ENCODE results near the gene KCNQ1.

The KCNQ1 gene

DNA sequence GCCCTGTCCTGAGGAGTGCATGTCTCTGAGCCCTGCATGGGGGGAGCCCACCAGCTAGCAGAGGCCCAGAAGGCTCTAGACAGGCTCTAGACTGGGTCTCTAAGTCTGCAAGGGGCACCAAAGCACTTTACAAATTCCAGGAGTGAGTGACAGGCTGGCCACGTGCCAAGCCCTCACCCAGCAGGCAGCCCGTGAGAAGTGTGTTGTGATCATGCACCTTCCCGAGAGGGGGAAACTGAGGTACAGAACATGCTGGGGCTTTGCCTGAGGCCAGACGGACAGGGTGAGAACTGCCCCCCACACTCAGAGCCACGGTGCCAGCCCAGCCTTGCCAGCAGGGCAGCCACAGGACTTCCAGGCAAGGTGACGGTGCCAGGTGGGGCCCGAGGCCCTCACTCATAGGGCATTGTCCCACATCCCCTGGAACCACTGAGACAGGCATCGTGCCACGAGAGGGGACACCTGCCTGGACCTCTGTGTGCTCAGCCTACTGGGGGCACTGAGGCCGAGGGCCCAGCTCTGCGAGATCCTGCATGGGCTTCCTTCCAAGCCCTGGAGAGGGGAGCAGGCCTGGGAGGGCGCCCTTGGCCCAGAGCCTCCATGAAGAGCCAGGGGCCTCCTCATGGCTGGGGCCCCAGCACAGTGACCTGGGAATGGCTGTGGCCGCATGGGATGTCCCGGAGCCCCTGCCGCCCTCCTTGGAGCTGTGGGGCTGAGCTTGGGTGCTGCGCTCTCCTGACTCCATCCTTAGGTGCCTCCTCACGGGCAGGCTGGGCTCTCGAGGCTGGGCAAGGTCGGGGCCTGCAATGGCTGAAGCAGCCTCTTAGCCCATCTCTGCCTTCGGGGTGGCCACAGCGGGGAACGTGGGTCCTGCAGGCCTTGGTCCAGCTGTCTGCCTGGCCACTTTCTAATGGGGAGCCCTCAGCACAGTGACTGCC is 133.5 kb downstream of the KCNQ1 start:
- no peak for DNase-seq (ENCODE audit: low read depth in 1 of 2, low spot score in 1 of 2)

DNA sequence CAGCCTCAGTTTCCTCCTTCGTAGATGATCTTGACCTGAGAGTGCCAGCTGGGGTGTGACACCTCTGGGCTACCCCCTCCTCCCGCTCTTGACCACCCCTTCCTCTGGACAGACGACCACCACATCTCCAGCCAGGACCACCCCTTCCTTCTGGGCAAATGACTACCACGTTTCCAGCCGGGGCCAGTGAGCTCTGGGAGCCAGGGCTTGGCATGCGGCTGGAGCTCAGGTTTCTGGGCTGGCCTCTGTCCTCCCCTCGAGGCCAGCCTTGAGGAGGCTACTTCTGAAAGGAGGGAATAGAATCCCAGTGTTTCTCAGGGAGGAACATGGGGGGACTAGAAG is 134.1 kb downstream of the KCNQ1 start:
- DNase-seq (ENCODE audit: low read depth in 1 of 2, low spot score in 1 of 2) = peak in 1 of 2 donors; percentile 1

DNA sequence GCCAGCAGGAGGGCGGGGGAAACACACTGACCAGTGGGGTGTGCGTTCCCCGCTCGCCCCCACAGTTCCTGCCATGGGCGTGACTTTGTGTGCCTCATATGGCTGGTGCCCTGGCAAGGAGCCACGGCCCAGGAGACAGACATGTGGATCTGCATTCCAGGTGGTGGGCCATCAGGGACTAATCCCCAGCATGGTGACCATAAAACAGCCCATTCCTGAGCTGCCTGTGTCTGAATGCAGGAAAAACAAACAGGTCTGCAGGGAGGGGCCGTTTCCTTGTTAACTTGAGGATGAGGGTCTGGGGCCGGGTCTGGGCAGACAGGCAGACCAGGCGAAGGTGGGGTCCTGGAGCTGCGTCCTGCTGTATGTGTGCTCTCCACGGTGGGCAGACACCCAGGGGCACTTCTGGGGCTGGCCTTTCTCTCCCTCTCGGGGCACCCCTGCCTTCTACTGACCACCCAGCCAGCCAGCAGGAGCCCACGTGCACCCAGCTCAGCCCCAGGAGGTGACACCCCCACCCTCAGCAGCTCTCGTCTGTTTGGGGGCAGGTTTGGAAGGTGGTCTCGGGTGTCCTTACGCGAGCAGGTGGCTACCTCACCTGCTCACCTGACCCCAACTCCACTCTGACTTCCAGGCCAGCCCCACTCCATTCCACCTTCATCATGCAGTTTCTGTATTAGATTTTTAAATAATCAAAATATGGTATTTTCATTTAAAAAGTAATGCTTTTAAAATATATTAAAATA is 134.7 kb downstream of the KCNQ1 start:
- DNase-seq (ENCODE audit: low read depth in 1 of 2, low spot score in 1 of 2) = peak in 1 of 2 donors; percentile 0

DNA sequence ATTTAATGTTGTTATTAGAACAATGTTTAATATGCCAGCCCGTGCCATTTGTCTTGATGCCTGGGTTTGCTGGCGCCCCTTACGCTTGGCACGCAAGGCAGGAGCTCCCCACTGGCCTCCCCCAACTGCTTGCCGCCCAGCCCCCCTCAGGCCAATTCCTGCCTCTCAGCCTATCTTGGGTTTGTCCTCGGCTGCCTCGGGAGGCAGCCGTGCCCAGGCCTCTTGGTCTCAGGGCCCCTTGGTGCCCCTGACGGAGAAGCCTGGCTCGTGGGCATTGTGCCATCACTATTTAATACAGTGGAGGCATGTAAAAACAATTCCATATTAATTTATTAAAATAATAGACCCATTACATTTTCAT is 135.2 kb downstream of the KCNQ1 start:
- DNase-seq (ENCODE audit: low read depth in 1 of 2, low spot score in 1 of 2) = no peak

DNA sequence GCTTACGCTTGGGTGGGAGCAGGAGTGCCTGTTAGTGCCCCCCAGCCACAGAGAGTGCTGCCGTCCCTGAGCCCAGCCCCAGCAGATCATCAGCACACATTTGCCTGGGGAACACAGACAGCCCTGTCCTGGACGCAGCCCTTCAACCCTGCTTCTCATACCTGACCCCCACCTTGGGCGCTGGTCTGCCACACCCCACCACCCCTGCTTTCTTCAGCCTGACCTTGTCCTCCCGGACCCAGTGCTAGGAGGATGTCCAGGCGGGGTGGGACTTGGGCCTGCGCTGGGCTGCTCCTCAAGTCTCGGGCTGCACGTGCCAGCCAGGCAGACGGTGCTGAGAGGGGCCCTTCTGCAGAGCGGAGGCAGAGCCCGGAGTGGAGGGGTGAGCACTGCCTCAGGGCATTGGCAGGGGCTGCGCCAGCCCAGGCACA is 135.8 kb downstream of the KCNQ1 start:
- DNase-seq (ENCODE audit: low read depth in 1 of 2, low spot score in 1 of 2) = no peak

DNA sequence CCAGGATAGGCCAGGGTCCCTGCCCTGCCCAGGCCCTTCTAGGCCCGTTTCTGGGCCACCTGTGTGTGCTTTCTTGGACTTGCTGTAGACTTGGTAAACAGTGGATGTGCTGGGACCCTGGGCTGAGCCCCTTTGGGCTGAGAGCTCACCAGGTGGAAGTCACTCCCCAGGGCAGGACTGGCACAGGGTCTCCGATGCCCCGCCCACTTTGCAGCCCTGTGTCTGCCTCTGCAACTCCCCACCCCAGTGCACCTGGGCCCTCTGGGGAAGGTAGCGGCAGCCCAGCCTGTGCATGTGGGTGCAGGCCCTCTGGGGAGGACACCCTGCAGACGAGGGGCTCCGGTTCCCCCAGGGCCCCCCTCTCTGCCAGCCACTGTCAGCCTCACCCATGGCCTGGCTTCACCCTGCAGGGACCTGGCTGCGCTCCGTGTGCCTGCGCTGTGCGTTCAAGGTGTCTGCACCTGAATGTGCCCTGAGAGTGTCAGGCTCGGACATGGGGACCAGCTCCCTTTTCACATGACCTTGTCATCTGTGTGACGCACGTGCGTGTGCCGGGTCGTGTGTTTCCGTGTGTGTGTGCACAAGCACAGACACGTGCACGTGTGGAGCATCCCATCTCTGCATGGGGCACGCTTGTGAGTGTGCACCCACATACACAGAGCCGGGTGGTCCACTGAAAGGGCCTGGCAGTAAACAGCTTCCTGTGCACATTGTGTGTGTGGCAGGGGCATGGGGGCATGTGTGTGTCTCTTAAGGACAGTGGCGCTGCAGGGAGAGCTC is 136.5 kb downstream of the KCNQ1 start:
- DNase-seq (ENCODE audit: low read depth in 1 of 2, low spot score in 1 of 2) = no peak

DNA sequence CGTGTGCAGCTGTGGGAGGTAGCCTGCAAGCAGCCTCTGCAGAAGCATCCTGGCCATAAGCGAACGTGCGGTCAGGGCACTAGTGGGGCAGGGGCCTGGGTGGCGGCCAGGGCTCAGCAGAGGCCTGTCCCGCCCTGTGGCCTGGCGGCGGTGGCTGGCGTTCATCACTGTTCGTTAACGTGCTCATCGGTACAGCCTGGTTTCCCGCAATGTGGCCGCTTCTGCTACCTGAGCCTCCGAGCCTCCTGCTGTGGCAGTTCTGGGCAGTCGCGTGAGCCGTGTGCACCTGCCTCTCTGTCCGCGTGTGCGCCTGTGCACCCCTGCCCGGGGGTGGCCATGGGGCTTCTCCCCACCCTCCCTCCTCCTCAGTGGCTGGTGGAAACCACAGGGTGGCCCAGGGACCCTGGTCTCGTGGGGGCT is 137.1 kb downstream of the KCNQ1 start:
- peak in 1 of 2 donors; percentile 0 for DNase-seq (ENCODE audit: low read depth in 1 of 2, low spot score in 1 of 2)

DNA sequence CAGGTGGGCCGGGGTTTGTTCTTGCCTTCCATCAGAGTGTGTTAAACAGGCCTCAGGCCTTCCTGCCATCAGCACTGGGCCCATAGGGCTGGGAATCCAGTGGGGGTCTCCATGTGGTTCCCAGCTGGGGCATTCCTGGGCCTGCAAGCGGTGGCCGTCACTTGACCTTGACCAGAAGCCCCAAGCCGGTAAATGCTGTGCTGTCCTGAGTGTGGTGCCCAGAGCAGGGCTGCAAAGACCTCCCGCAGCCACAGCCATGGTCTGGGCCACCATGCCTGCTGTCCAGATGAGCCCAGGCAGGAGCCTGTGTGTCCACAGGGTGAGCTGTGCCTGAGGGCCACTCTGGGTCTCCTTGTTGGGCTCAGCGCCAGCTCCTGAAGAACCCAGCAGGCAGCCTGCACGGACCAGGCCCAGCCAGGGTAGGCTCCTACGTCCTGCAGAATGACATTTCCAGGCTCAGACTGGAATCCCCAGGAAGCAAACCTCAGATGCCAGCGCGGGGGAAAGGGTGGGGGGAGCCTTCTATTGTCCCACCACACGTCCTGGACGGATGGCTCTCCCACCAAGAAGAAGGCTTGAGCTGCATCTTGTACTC is 137.6 kb downstream of the KCNQ1 start:
- DNase-seq (ENCODE audit: low read depth in 1 of 2, low spot score in 1 of 2) = peak in 1 of 2 donors; percentile 0

DNA sequence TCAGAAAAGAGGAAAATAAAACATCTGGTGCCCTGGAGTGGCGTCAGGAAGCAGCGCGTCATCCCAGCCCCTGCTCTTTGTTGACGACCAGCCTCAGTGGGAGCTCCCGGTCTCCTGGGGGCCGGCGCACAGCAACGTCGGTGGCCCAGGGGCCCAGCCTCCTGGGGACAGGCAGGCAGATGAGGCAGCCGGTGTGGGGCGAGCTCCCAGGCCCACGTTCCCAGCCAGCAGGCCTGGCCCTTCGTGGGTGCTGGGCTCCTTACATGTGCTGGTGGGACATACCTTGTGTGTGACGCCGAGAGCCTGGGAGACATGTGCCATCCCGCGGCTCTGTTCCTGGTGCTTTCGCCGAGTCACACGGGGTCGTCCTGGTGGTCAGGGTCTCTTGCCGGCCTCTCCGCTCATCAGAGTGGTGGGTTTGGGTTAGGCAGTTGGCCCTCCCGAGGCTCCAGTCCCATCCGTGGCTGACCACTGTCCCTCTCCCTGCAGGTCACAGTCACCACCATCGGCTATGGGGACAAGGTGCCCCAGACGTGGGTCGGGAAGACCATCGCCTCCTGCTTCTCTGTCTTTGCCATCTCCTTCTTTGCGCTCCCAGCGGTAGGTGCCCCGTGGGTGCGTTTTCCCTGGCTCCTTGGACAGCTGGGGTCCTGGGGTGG is 138.3 kb downstream of the KCNQ1 start:
- DNase-seq (ENCODE audit: low read depth in 1 of 2, low spot score in 1 of 2) = no peak

DNA sequence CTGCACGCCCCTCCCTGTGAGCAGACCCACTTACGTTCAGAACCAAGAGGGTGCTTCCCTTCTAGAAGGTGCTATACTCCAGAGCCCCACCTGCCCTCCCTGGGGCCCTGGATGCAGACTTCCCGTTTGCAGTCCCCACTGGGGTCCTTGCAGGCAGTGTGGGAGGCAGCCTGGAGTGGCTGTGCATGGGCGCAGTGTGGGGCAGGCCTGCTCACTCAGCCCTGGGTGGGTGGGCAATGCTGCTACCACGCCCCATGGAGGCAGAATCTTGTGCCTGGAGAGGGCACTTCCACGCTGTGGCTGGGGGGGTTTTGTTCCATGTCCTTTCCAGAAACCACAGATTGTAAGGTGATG is 138.8 kb downstream of the KCNQ1 start:
- DNase-seq (ENCODE audit: low read depth in 1 of 2, low spot score in 1 of 2) = peak in 1 of 2 donors; percentile 0

DNA sequence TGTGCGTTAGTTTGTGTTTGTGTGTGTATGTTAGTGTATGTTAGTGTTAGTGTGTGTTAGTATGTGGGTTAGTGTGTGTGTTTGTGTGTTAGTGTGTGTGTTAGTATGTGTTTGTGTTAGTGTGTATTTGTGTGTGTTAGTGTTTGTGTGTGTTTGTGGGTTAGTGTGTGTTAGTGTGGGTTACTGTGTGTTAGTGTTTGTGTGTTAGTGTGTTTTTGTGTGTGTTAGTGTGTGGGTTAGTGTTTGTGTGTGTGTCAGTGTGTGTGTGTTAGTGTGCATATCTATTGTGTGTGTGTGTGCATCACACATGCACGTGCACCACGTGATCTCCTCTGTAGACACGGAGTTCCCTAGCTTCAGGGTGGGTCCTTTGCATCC is 139.6 kb downstream of the KCNQ1 start:
- no peak for DNase-seq (ENCODE audit: low read depth in 1 of 2, low spot score in 1 of 2)

DNA sequence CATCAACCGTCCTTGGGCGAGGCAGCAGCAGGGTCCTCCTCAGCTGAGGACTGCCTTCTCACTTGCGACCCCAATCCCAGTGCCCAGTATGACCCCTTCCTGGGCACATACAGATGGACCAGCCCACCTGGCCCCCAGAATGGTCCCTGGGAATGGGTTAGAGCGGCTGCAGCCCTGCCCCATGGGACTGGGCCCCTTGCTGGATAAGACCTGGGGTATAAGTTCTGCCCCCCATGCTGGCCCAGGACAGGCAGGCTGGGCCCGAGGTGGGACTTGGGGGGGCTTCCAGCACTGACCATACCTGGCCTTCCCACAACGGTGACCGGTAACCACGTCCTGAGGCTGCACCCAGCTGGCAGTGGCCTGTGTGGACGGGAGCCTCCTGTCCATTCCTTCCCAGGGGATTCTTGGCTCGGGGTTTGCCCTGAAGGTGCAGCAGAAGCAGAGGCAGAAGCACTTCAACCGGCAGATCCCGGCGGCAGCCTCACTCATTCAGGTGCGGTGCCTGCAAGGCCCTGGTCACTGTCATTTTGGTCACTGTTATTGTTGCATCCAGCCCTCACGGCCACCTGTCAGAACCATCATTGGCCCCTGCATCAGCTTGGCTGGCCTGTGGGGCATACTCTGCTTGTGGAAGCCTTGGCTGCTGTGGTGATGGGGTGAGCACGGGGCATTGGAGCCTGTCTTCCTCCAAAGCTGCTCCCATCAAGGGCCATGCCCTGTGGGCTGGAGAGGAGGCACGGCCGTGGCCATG is 140.2 kb downstream of the KCNQ1 start:
- DNase-seq (ENCODE audit: low read depth in 1 of 2, low spot score in 1 of 2) = no peak

DNA sequence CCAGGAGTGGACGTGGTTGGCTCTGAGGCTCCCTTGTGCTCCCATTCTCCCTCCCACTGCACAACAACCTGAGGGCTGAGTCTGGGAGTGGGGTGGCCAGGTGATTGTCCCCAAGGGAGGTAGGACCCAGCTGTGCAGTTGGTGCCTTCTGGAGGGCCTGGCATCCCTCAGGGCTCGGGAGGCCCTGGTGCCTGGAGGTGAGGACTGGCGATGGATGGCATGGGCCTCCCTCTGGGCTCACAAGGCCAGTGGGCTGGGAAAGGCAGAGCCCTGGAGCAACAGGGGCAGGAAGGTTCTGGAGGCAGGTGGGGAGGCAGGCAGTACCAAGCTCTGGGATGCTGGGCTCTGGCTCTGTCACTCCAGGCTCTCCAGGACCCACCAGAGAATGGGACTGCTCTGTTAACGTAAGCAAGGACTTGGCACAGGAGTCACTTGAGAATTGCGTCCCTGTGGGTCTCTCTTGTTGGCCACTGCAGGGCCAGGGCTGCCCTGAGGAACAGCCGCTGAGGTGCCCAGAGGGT is 140.8 kb downstream of the KCNQ1 start:
- no peak for DNase-seq (ENCODE audit: low read depth in 1 of 2, low spot score in 1 of 2)

DNA sequence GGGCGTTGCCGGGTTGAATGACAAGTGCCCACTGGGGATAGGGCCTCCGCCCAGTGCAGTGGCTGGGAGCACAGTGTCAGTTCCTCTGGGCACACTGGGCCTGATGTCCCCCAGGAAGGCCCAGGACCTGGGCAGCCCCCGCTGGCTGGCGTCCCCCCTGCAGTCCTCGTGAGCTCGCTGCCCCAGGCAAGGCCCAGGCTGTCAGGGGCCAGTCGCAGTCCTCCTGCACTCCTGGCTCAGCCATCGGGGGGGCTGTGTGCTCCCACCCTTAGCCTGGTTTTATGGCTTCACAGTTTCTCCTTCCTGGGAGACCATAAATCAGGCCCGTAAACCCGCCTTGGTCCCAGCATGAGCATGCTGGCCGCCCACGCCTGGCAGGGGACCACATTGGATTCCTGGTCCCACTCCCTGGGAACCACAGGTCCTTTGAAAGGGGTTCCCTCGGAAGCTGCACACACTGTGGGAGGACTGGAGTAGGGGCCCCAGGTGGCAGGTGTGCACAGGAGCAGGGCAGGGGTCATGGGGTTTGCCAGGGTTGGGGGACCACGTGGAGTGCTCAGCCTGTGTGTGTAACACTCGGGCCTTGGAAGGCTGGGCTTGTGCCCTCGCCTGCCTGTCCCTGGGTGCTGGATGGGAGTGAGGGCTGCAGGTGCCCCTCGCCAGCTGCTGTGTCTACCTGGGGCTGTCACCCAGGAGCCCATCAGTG is 141.4 kb downstream of the KCNQ1 start:
- no peak for DNase-seq (ENCODE audit: low read depth in 1 of 2, low spot score in 1 of 2)

DNA sequence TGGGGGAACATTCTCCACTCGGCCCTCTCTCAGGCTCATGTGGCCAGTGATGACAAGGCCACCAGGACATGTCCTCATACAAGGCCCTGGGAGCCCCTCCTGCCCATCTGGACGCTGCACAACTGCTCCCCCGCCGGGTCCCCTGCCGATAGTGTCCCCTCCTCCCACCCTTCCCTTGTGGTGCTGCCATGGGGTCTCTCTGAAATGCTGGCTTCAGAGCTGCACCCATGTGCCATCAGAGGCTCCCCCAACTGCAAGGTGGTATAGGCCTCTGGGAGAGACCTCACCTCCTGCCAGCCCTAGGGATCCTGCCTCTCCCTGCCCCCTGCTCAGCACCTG is 142.0 kb downstream of the KCNQ1 start:
- no peak for DNase-seq (ENCODE audit: low read depth in 1 of 2, low spot score in 1 of 2)

DNA sequence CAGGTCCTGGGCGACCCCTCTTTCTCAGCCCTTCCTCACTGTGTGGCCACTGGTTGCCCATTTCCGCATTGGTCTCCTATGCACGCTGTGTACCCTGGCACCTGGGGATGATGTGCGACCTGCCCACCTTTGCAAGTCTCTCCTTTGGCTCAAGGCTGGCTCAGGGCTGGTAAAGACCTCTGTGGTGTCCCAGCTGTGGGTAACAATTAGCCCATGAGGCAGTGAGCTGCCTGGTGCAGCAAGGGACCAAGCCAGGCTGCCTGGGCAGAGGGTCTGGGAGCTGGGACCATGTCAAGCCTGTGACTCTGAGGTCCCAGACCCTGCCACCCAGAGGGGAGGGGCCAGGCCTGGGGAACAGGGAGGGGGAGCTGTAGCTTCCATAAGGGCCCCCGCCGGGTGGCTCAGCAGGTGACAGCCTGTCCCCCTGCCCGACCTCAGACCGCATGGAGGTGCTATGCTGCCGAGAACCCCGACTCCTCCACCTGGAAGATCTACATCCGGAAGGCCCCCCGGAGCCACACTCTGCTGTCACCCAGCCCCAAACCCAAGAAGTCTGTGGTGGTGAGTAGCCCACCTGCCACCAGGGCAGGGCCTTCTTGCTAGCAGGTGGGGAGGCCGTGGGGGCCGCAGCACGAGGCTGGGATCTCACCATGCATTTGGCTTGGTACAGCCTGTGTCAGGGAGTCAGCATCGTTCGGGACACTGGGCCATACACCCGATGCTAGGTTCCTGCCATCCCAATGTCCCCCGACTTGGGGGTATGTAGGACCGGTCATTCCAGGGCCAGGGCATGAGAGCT is 142.5 kb downstream of the KCNQ1 start:
- DNase-seq (ENCODE audit: low read depth in 1 of 2, low spot score in 1 of 2) = no peak

DNA sequence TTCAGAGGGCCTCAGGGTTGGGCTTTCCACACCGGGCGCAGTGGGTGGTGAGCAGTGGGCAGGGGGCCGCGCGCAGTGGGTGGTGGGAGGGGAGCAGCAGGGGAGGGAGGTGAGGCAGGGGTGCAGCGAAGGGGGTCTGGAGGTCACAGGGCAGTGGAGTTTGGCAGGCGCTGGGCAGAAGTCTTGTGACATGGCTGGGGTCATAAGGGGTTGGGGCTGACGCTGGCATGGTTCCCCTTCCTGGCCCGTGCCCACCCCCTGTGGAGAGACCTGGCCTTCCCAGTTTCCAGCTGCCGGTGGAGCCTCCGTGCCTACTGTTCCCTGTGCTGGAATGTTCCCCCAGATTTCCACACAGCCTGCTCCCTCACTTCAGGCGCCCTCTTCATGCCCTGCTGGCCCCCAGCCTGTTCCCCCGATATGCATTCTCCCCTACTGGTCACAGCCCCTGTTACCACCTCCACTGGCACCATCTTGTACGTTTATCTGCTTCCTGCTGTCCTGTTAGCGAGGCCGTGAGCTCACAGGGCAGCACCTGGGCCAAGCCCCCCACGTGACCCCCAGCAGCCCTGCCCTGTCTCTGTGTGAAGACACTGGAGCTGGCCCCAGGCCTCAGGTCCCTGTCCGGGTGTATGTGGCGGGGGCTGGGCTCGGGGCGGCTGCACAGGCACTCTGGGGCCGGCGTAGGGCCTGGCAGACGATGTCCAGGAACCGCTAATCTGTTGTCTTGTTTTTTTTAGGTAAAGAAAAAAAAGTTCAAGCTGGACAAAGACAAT is 143.4 kb downstream of the KCNQ1 start:
- no peak for DNase-seq (ENCODE audit: low read depth in 1 of 2, low spot score in 1 of 2)
